Measurements from ENCODE around the gene ADAP1. TPM values are rescaled to one million over a fixed set of nuclear protein-coding genes. Genes with fewer than 3 reads are reported as not detected.

The ADAP1 gene
- total RNA-seq, 1 experiment from 2014 or later, result 6.2 TPM

DNA sequence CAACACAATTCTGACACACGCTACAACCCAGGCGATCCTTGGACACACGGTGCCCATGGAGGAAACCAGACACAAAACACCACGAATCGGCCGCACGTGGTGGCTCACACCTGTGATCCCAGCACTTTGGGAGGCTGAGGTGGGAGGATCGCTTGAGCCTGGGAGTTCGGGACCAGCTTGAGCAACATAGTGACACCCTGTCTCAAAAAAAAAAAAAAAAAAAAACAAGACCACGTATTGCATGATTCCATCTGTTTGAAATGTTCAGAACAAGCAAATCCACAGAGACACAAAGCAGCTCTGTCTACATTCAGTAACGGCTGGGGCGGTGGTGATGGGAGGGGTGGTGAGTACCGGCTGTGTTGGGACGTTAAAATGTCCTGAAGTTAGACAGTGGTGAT is 25.2 kb downstream of the ADAP1 start:
- Histone ChIP-seq H3K18ac (ENCODE audit: insufficient read length, low read depth, low read length) (no peak overlapping the region), H3K79me2 (ENCODE audit: insufficient read depth, low read length) (no peaks in the 10 kb centered on the region), H3T11ph (ENCODE audit: low read length) (no peak overlapping the region), H2AK5ac (ENCODE audit: insufficient read length, low read length) (no peak overlapping the region), H3K4me1 (ENCODE audit: insufficient read depth, low read length) (no peaks in the 10 kb centered on the region), H4K20me1 (ENCODE audit: control insufficient read depth, insufficient read depth, insufficient read length) (no peaks in the 10 kb centered on the region), H3K23ac (ENCODE audit: insufficient read length, low read depth, low read length) (no peak overlapping the region), H4K5ac (ENCODE audit: insufficient read length, low read depth, low read length) (no peak overlapping the region), H3K4ac (ENCODE audit: low read depth, low read length) (no peak overlapping the region), H3K79me1 (ENCODE audit: insufficient read depth, low read depth, low read length, poor library complexity, severe bottlenecking) (no peaks in the 10 kb centered on the region), H4K91ac (ENCODE audit: insufficient read length, low read depth, low read length) (no peak overlapping the region), H3K56ac (ENCODE audit: insufficient read length, low read depth, low read length) (no peak overlapping the region), H2AFZ (ENCODE audit: low read length) (no peak overlapping the region), H3K27me3 (ENCODE audit: insufficient read depth, low read length) (no peaks in the 10 kb centered on the region), H2BK12ac (ENCODE audit: insufficient read length, low read depth, low read length) (no peak overlapping the region), H3K4me2 (ENCODE audit: insufficient read depth, insufficient read length, low read length) (no peak overlapping the region), H3K9ac (ENCODE audit: extremely low read depth, insufficient read length, low read length) (no peak overlapping the region), H2BK20ac (ENCODE audit: low read depth, low read length, poor library complexity, severe bottlenecking) (no peak overlapping the region), H3K27ac (ENCODE audit: insufficient read length, low read depth, low read length) (no peak overlapping the region), H3K23me2 (ENCODE audit: insufficient read length, low read depth, low read length, poor library complexity, severe bottlenecking) (no peaks in the 10 kb centered on the region), H3K9me3 (ENCODE audit: control insufficient read depth, low read depth, low read length) (no peaks in the 10 kb centered on the region), H4K8ac (replicated peaks; ENCODE audit: insufficient read length, low read depth, low read length) (no peak overlapping the region), H2BK120ac (ENCODE audit: low read depth, low read length, poor library complexity, severe bottlenecking) (no peak overlapping the region), H3K14ac (ENCODE audit: insufficient read depth, low read length) (no peak overlapping the region), H2BK15ac (ENCODE audit: low read depth, low read length) (no peak overlapping the region), H2BK5ac (ENCODE audit: insufficient read length, low read length) (no peak overlapping the region)
- WGBS (ENCODE audit: extremely low coverage, insufficient read length, low lambda C conversion rate), result no CpG with 5 or more reads among the region's 14 CpGs
- TF ChIP-seq, protein P1, sequence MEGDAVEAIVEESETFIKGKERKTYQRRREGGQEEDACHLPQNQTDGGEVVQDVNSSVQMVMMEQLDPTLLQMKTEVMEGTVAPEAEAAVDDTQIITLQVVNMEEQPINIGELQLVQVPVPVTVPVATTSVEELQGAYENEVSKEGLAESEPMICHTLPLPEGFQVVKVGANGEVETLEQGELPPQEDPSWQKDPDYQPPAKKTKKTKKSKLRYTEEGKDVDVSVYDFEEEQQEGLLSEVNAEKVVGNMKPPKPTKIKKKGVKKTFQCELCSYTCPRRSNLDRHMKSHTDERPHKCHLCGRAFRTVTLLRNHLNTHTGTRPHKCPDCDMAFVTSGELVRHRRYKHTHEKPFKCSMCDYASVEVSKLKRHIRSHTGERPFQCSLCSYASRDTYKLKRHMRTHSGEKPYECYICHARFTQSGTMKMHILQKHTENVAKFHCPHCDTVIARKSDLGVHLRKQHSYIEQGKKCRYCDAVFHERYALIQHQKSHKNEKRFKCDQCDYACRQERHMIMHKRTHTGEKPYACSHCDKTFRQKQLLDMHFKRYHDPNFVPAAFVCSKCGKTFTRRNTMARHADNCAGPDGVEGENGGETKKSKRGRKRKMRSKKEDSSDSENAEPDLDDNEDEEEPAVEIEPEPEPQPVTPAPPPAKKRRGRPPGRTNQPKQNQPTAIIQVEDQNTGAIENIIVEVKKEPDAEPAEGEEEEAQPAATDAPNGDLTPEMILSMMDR (conservative IDR thresholded peaks at IDR 0.05), result no peak
- Mint-ChIP-seq H3K4me3 (no peak overlapping the region), H3K27me3 (ENCODE audit: low read depth) (no peaks in the 10 kb centered on the region; the same call in 1 of the 2 replicates), H3K4me1 (no peaks in the 10 kb centered on the region), H3K36me3 (ENCODE audit: insufficient read depth in 1 of 3, low read depth in 3 of 3) (no peaks in the 10 kb centered on the region; a peak in 1 of 7 replicates), H3K9me3 (no peaks in the 10 kb centered on the region; a peak in 1 of 5 replicates), H3K27ac (no peak overlapping the region; a peak in 1 of 7 replicates)
- no peak for DNase-seq

Data from H9 (cell line).